Measurements from ENCODE around the gene HPSE2. TPM values are rescaled to one million over a fixed set of nuclear protein-coding genes. Genes with fewer than 3 reads are reported as not detected.

HPSE2 gene
- total RNA-seq, 1 experiment from 2014 or later = 0.05 TPM

DNA sequence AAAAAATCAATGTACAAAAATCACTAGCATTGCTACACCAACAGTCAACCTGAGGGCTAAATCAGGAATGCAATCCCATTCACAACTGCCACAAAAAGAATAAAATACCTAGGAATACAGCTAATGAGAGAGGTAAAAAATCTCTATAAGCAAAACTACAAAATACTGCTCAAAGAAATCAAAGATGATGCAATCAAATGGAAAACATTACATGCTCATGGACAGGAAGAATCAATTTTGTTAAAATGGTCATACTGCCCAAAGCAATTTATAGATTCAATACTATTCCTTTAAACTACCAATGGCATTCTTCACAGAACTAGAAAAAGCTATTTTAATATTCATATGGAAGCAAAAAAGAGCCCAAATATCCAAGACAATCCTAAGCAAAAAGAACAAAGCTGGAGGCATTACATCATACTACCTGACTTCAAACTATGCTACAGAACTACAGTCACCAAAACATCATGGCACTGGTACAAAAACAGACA is 116.3 kb downstream of the HPSE2 start:
- Histone ChIP-seq H3K9ac (ENCODE audit: low read length) (no peak overlapping the region), H3K27ac (ENCODE audit: low read depth, low read length) (no peak overlapping the region), H3K9me2 (ENCODE audit: insufficient read depth) (no peaks in the 10 kb centered on the region), H3K27me3 (ENCODE audit: insufficient read depth, low read length) (0 out of 2 replicates have a peak, but pooled peaks cover 6% of the 10 kb centered on the region), H4K20me1 (ENCODE audit: insufficient read depth) (no peaks in the 10 kb centered on the region), H3K4me2 (ENCODE audit: low read length) (no peak overlapping the region), H3K36me3 (ENCODE audit: control insufficient read depth in 1 of 2, insufficient read depth in 2 of 2, low read length in 2 of 2) (no peaks in the 10 kb centered on the region), H3K4me3 (replicated peaks in 1 of 2; ENCODE audit: low read depth in 1 of 2, low read length in 2 of 2) (no peak overlapping the region), H3K4me1 (ENCODE audit: control insufficient read depth in 1 of 2, insufficient read depth in 2 of 2, low read length in 2 of 2) (no peaks in the 10 kb centered on the region), H2AFZ (ENCODE audit: low read depth, low read length, poor library complexity, severe bottlenecking) (no peak overlapping the region), H3K9me3 (ENCODE audit: control insufficient read depth in 1 of 2, insufficient read depth in 1 of 2, low read depth in 1 of 2, low read length in 2 of 2) (peaks cover 2 to 7% of the 10 kb centered on the region in 2 experiments; a peak in 2 of 4 replicates), H3K79me2 (ENCODE audit: insufficient read depth, low read length) (no peaks in the 10 kb centered on the region)
- BruUV-seq (replicated peaks) = no TSS peak
- ATAC-seq = no peak
- DNase-seq (ENCODE audit: low read depth, low spot score) = no peak
- RAD21 ChIA-PET (ENCODE audit: low non-redundant PET in 1 of 2, low total read pairs in 2 of 2, uncharacterized antibody in 2 of 2, unreplicated experiment in 2 of 2) = no interaction called here
- CTCF ChIA-PET = no interaction called here
- no peak for TF ChIP-seq TCF7L2 (IDR thresholded peaks at IDR 0.05; ENCODE audit: borderline replicate concordance, extremely low read depth, insufficient read depth, insufficient read length)
- no peak for TF ChIP-seq RAD21 (IDR thresholded peaks at IDR 0.05; ENCODE audit: low read depth)
- no peak for TF ChIP-seq CBX3 (IDR thresholded peaks at IDR 0.05; ENCODE audit: low read depth)
- TF ChIP-seq SP1 (IDR thresholded peaks at IDR 0.05; ENCODE audit: low read depth) = no peak
- POLR2A ChIA-PET = no interaction called here
- intact Hi-C loops (cut with micrococcal nuclease) = no loop called here

DNA sequence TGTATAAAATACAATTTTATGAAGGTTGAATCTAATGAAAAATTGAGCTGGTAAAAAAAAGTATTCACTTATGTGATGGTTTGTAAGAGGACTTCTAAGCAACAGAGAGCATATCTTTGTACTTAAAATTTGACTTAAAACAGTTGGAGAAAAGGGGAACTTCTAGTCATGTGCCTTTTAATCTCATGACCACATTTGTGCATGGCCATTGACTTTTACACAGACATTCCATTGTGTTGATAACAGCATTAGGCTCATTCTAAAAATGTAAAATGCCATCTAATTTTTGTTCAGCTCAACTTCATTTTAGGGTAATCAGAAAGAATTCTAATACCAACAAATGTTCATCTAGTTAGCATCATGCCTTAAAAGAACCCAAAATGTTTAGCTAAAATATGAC is 119.9 kb downstream of the HPSE2 start:
- Histone ChIP-seq H3K27ac (ENCODE audit: low read depth, low read length) (no peak overlapping the region), H3K9me3 (ENCODE audit: control insufficient read depth in 1 of 2, insufficient read depth in 1 of 2, low read depth in 1 of 2, low read length in 2 of 2) (no peaks in the 10 kb centered on the region), H2AFZ (ENCODE audit: low read depth, low read length, poor library complexity, severe bottlenecking) (no peak overlapping the region), H3K79me2 (ENCODE audit: insufficient read depth, low read length) (no peaks in the 10 kb centered on the region), H3K9ac (ENCODE audit: low read length) (no peak overlapping the region), H3K4me2 (ENCODE audit: low read length) (no peak overlapping the region), H3K27me3 (ENCODE audit: insufficient read depth, low read length) (0 out of 2 replicates have a peak, but pooled peaks cover 6% of the 10 kb centered on the region), H3K9me2 (ENCODE audit: insufficient read depth) (no peaks in the 10 kb centered on the region), H4K20me1 (ENCODE audit: insufficient read depth) (no peaks in the 10 kb centered on the region), H3K4me1 (ENCODE audit: control insufficient read depth in 1 of 2, insufficient read depth in 2 of 2, low read length in 2 of 2) (no peaks in the 10 kb centered on the region), H3K36me3 (ENCODE audit: control insufficient read depth in 1 of 2, insufficient read depth in 2 of 2, low read length in 2 of 2) (no peaks in the 10 kb centered on the region), H3K4me3 (replicated peaks in 1 of 2; ENCODE audit: low read depth in 1 of 2, low read length in 2 of 2) (no peak overlapping the region)
- ChIA-PET CTCF (no interaction called here), RAD21 (ENCODE audit: low non-redundant PET in 1 of 2, low total read pairs in 2 of 2, uncharacterized antibody in 2 of 2, unreplicated experiment in 2 of 2) (no interaction called here), POLR2A (no interaction called here)
- no peak for ATAC-seq
- intact Hi-C loops (cut with micrococcal nuclease) = no loop called here
- no TSS peak for BruUV-seq (replicated peaks)
- DNase-seq (ENCODE audit: low read depth, low spot score) = no peak
- TF ChIP-seq FOSL1 (IDR thresholded peaks at IDR 0.05; ENCODE audit: low read depth) = no peak
- TF ChIP-seq ZNF274 (IDR thresholded peaks at IDR 0.05; ENCODE audit: low read depth, low read length) = no peak
- no peak for TF ChIP-seq EGR1 (IDR thresholded peaks at IDR 0.05; ENCODE audit: low read depth)
- TF ChIP-seq RAD21 (IDR thresholded peaks at IDR 0.05; ENCODE audit: low read depth) = no peak
- no peak for TF ChIP-seq ELF1 (IDR thresholded peaks at IDR 0.05; ENCODE audit: borderline replicate concordance, low read depth)
- TF ChIP-seq TCF7L2 (IDR thresholded peaks at IDR 0.05; ENCODE audit: borderline replicate concordance, extremely low read depth, insufficient read depth, insufficient read length) = no peak
- TF ChIP-seq POLR2A (IDR thresholded peaks at IDR 0.05; ENCODE audit: borderline replicate concordance, extremely low read depth, insufficient read depth, insufficient read length) = no peak
- no peak for TF ChIP-seq CEBPB (IDR thresholded peaks at IDR 0.05; ENCODE audit: low read depth)
- TF ChIP-seq ZFX (IDR thresholded peaks at IDR 0.05) = no peak
- no peak for TF ChIP-seq SRF (IDR thresholded peaks at IDR 0.05; ENCODE audit: low read depth)
- TF ChIP-seq YY1 (IDR thresholded peaks at IDR 0.05; ENCODE audit: extremely low read depth, insufficient replicate concordance, low read depth, low read length) = no peak
- TF ChIP-seq CBX3 (IDR thresholded peaks at IDR 0.05; ENCODE audit: low read depth) = no peak
- TF ChIP-seq, protein P1, sequence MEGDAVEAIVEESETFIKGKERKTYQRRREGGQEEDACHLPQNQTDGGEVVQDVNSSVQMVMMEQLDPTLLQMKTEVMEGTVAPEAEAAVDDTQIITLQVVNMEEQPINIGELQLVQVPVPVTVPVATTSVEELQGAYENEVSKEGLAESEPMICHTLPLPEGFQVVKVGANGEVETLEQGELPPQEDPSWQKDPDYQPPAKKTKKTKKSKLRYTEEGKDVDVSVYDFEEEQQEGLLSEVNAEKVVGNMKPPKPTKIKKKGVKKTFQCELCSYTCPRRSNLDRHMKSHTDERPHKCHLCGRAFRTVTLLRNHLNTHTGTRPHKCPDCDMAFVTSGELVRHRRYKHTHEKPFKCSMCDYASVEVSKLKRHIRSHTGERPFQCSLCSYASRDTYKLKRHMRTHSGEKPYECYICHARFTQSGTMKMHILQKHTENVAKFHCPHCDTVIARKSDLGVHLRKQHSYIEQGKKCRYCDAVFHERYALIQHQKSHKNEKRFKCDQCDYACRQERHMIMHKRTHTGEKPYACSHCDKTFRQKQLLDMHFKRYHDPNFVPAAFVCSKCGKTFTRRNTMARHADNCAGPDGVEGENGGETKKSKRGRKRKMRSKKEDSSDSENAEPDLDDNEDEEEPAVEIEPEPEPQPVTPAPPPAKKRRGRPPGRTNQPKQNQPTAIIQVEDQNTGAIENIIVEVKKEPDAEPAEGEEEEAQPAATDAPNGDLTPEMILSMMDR (IDR thresholded peaks at IDR 0.05 in 2 of 3, conservative IDR thresholded peaks at IDR 0.05 in 1 of 3; ENCODE audit: borderline replicate concordance in 1 of 3, insufficient read depth in 1 of 3, low read depth in 2 of 3, low read length in 2 of 3) = no peak
- no peak for TF ChIP-seq EZH2 (IDR thresholded peaks at IDR 0.05)
- TF ChIP-seq, protein P2, sequence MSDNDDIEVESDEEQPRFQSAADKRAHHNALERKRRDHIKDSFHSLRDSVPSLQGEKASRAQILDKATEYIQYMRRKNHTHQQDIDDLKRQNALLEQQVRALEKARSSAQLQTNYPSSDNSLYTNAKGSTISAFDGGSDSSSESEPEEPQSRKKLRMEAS (IDR thresholded peaks at IDR 0.05) = no peak
- TF ChIP-seq, protein P3, sequence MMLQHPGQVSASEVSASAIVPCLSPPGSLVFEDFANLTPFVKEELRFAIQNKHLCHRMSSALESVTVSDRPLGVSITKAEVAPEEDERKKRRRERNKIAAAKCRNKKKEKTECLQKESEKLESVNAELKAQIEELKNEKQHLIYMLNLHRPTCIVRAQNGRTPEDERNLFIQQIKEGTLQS (IDR thresholded peaks at IDR 0.05) = no peak
- TF ChIP-seq POLR2AphosphoS5 (IDR thresholded peaks at IDR 0.05; ENCODE audit: low read depth, low read length) = no peak
- TF ChIP-seq EZH2phosphoT487 (IDR thresholded peaks at IDR 0.05; ENCODE audit: borderline replicate concordance) = no peak

All from HCT116 (cell line).